Activated T-cell treated with anti-CD3 and anti-CD28 coated beads, Interleukin-2, amount 50 U/mL, for 24 hours (primary cell): Measurements from ENCODE around the gene PIGH.

Experiments
- DNase-seq: peaks from one replicate; pipeline ENCODE4 v3.0.0-alpha.2; 2020
- H3K27ac Mint-ChIP-seq: 2 replicates; pipeline ENCODE4 v1.8.0; 2020; ENCODE audit warnings: mild to moderate bottlenecking, mixed read lengths
- H3K27me3 Mint-ChIP-seq: 2 replicates; pipeline ENCODE4 v1.8.0; 2020; ENCODE audit warnings: mixed read lengths
- H3K36me3 Mint-ChIP-seq: 2 replicates; pipeline ENCODE4 v1.8.0; 2020; ENCODE audit warnings: low read depth, mixed read lengths
- H3K4me1 Mint-ChIP-seq: 2 replicates; pipeline ENCODE4 v1.8.0; 2020; ENCODE audit warnings: low read depth, mixed read lengths
- H3K4me3 Mint-ChIP-seq: 2 replicates; pipeline ENCODE4 v1.8.0; 2020; ENCODE audit warnings: mild to moderate bottlenecking, moderate library complexity, mixed read lengths
- H3K9me3 Mint-ChIP-seq: 2 replicates; pipeline ENCODE4 v1.8.0; 2020; ENCODE audit warnings: mixed read lengths

PIGH gene

DNA sequence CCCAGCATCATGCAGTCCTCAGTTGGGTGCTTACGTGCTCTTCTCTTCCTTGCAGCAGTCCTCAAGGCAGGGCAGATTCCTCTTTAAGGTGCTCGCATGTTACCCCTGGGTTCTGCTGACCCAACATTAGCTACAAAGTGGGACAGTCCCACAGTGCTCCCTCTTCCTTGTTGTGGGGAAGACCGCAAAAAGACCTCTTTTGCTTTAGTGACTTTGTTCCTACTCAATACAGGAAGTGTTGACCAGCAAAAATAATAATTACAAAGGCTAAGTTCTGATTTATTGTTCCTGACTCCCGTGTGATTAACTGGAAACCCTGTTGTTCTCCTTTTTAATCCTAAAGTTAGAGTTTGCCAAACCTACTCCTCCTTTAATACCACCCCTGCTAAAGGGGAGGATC is 13.7 kb downstream of the PIGH start:
- peaks cover 38% of the 10 kb centered on the region for H3K36me3 Mint-ChIP-seq
- H3K4me3 Mint-ChIP-seq: no peak overlapping the region
- H3K27me3 Mint-ChIP-seq: no peaks in the 10 kb centered on the region
- peak overlapping the region; percentile 23 for H3K27ac Mint-ChIP-seq
- no peak for DNase-seq
- H3K9me3 Mint-ChIP-seq: no peaks in the 10 kb centered on the region
- H3K4me1 Mint-ChIP-seq: no peaks in the 10 kb centered on the region

DNA sequence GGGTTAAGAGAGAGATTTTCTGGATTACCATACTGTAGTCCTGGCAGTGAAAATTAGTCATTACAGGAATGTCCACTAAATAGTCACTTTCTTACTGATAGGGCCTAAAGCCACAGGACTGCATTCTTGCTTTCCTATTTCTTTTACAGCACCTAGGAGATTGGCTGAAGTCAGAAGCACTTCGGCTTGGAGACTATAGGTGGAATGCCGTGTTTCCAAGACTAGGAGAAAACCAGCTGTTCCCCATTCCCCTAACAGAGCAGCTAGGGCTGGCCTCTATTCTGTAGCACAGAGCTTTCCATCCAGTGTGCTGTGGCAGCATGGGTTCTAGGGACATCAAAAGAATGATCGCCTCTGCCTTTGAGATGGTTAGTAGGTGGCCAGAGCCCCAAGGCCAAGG is 15.1 kb downstream of the PIGH start:
- no peak overlapping the region for H3K27ac Mint-ChIP-seq
- H3K27me3 Mint-ChIP-seq: no peaks in the 10 kb centered on the region
- no peaks in the 10 kb centered on the region for H3K4me1 Mint-ChIP-seq
- H3K4me3 Mint-ChIP-seq: no peak overlapping the region
- no peaks in the 10 kb centered on the region for H3K9me3 Mint-ChIP-seq
- H3K36me3 Mint-ChIP-seq: peaks cover 28% of the 10 kb centered on the region
- DNase-seq: no peak

DNA sequence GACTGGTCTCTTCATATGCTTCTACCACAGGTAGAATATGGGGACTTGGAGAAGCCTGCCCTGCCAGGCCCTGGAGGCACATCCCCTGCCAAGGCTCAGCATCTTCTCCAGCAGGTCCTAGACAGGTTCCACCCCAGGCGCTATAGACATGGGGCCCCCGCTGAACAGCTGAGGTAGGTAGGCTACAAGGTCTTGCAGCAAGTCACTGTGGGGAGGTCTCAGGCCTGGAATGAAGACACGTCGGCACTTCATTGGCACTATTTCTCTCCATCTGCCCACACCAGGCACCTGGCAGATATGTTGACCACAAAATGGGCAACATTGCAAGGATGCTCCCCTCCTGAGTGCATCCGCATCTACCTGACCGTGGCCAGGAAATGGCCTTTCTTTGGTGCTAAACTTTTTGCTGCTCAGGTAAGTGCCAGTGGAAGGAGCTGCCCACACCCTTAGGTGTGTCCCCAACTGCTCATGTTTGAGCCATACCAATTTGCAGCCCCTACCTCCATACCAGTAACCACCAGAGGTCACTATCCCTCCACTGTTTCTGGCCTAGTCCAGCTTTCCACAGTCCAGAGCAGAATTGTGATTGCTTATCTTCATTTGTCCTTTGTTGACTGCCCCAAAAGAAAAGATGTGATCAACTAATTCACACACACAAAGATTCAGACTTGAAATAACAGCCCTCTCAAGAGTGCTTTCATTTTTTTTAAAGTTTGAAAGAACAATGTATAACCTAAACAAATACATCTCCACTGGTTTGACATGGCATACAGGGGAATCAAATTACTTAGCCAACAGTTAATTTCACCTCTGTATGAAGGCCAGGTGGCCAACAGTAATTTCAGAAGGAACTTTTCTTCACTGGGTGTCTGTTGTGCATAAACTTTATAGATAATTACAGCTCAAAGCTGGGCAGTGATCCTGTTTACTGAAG is 16.1 kb downstream of the PIGH start:
- Mint-ChIP-seq H3K27me3 (no peaks in the 10 kb centered on the region), H3K4me1 (no peaks in the 10 kb centered on the region), H3K27ac (no peak overlapping the region), H3K9me3 (no peaks in the 10 kb centered on the region), H3K36me3 (peaks cover 19% of the 10 kb centered on the region), H3K4me3 (no peak overlapping the region)
- DNase-seq: no peak

DNA sequence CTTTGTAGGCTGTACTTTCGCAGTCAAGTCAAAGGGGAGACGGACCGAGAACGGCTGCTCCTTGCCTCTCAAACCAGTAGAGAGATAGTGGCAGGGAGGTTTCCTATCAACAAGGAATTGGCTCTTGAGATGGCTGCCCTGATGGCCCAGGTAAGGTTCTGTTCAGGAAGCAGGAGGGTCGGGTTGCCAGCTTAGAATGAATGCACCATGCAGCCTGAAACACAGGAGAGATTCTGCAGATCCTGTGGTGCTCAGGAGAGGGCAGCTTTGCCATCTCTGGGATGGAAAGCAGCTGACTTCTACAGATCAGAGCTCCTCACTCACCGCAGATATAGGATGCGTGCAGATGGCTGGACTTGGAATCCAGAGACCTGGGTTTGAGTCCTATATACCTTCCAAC is 18.0 kb downstream of the PIGH start:
- no peaks in the 10 kb centered on the region for H3K4me1 Mint-ChIP-seq
- H3K27ac Mint-ChIP-seq: no peak overlapping the region
- DNase-seq: no peak
- H3K36me3 Mint-ChIP-seq: peaks cover 4% of the 10 kb centered on the region
- no peaks in the 10 kb centered on the region for H3K27me3 Mint-ChIP-seq
- H3K4me3 Mint-ChIP-seq: no peak overlapping the region
- no peaks in the 10 kb centered on the region for H3K9me3 Mint-ChIP-seq

DNA sequence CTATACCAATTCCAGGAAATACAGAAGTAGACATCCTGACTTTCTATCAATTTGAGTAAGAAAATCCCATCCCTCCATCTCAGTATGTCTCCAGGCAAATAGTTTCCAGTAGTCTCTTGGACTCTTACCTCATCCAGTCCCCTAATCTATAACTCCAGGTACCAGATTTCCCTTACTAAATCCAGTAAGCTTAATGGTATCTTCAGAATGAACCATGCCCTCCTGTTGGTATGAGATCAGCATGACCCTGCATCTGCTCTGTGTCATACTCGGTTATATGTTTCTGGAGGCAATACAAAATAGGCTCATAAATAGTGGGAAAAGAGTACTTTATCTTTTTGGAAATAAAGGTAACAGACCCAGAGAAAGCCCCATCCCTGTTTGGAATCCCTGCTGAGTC is 18.4 kb downstream of the PIGH start:
- H3K27ac Mint-ChIP-seq: no peak overlapping the region
- no peak overlapping the region for H3K4me3 Mint-ChIP-seq
- H3K27me3 Mint-ChIP-seq: no peaks in the 10 kb centered on the region
- no peaks in the 10 kb centered on the region for H3K4me1 Mint-ChIP-seq
- no peak for DNase-seq
- H3K36me3 Mint-ChIP-seq: peaks cover 3% of the 10 kb centered on the region
- no peaks in the 10 kb centered on the region for H3K9me3 Mint-ChIP-seq

DNA sequence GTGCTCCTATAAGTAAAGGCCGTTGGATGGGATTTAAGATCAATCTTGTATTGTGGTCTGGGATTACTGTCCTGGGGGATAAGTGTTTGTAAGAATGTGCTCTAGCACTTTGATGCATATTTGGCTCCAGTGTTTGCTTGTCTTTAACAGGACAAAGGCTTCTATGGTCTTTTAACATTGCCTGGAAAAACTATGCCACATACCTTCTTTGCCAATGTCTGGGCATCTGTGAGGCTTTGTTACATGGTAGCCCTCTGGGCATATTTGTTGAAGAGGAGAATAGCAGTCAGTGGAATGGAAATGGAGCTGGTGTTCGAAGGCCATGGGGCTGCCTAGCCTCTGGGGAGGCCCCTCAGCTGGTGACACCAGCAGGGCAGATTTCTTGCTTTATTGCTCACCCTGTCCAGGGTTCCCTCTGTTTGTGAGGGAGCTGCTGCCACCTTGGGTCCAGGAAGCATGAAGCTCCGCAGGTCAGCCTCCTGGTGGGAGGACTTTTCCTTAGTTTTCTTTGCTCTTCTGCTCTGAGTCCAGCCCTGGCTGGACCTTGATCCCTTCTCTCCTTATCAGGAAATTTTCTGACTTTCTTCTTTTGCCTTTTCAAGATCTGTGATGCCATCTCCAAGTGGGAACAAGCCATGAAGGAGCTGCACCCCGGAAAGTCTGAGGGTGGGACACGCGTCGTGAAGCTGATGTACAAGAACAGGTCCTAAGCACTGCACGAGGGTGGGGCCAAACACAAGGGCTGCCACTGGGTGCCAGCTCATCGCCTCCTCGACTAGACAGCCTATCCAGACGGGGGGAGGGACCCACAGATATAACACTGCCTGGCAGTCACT is 19.5 kb downstream of the PIGH start:
- Mint-ChIP-seq H3K9me3 (no peaks in the 10 kb centered on the region), H3K27ac (no peak overlapping the region), H3K36me3 (no peaks in the 10 kb centered on the region), H3K4me3 (no peak overlapping the region), H3K4me1 (no peaks in the 10 kb centered on the region), H3K27me3 (no peaks in the 10 kb centered on the region)
- no peak for DNase-seq

DNA sequence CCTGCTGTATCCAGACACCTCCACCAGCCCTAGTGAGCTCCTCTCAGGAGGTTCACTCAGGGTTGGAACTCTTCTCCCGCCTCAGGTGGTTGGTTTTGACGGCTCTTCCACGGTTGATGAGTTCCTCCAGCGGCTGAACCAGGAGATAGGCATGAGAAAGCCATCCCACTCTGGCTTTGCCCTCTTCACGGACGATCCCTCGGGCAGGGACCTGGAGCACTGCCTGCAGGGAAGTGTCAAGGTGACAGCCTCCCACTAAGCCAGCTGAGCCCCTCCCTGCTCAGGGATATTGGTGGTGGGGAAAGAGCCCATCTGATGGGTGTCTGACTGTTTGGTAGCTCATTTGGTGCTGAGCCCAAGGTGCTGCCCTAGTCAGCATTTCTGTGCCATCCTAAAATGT is 20.4 kb downstream of the PIGH start:
- H3K4me1 Mint-ChIP-seq: no peaks in the 10 kb centered on the region
- no peaks in the 10 kb centered on the region for H3K36me3 Mint-ChIP-seq
- no peak overlapping the region for H3K27ac Mint-ChIP-seq
- no peak overlapping the region for H3K4me3 Mint-ChIP-seq
- H3K27me3 Mint-ChIP-seq: no peaks in the 10 kb centered on the region
- no peak for DNase-seq
- H3K9me3 Mint-ChIP-seq: no peaks in the 10 kb centered on the region

DNA sequence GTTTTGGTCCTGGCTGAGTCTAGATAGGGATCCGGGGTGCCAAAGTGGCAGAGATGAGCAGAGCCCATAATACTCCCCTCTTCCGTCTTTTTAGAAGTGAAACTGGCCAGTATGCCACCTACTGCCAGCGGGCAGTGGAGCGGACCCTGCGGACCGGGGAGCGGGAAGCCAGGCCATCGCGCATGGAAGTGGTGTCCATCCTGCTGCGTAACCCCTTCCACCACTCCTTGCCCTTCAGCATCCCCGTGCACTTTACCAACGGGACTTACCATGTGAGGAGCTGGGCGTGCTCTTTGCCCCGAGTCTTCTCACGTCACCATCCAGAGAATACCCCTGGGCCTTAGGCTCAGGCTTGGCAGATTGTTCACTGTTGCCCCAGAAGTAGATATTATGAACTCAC is 21.0 kb downstream of the PIGH start:
- no peaks in the 10 kb centered on the region for H3K9me3 Mint-ChIP-seq
- H3K27ac Mint-ChIP-seq: no peak overlapping the region
- H3K27me3 Mint-ChIP-seq: no peaks in the 10 kb centered on the region
- no peaks in the 10 kb centered on the region for H3K36me3 Mint-ChIP-seq
- no peaks in the 10 kb centered on the region for H3K4me1 Mint-ChIP-seq
- DNase-seq: no peak
- H3K4me3 Mint-ChIP-seq: no peak overlapping the region

DNA sequence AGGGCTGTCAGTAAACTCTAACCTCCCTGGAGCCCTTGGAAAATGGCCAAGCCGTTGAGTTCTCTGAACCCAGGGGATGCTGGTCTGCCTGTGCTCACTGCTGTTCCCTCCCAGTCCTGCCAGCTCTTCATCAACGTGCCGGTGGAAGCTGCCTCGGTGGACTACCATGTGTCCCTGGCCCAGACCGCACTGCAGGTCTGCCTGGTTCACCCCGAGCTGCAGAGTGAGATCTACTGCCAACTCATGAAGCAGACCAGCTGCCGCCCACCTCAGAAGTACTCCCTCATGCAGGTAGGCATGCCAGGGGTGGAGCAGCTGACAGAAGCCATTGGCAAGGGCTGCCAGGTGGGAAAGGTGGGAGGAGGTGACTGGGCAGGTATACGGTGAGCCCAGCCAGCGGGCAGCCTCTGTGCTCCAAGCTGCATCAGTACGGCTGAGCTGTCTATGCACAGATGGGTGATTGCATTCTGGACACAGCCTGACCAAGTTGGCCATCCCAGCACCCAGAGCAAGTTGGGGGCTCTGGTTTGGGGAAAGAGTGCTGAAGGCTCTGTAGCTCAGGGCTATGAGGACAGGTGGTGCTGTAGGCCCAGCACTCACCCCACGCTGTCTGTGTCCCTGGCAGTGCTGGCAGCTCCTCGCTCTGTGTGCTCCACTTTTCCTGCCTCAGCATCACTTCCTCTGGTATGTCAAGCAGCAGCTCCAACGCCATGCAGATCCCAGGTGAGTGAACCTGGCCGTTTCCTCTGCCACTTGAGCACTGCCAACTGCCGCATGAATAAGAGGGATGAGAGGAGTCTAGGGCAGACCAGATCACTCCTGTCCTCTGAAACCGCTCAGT is 21.9 kb downstream of the PIGH start:
- Mint-ChIP-seq H3K4me1 (no peaks in the 10 kb centered on the region), H3K36me3 (no peaks in the 10 kb centered on the region), H3K27ac (no peak overlapping the region)

DNA sequence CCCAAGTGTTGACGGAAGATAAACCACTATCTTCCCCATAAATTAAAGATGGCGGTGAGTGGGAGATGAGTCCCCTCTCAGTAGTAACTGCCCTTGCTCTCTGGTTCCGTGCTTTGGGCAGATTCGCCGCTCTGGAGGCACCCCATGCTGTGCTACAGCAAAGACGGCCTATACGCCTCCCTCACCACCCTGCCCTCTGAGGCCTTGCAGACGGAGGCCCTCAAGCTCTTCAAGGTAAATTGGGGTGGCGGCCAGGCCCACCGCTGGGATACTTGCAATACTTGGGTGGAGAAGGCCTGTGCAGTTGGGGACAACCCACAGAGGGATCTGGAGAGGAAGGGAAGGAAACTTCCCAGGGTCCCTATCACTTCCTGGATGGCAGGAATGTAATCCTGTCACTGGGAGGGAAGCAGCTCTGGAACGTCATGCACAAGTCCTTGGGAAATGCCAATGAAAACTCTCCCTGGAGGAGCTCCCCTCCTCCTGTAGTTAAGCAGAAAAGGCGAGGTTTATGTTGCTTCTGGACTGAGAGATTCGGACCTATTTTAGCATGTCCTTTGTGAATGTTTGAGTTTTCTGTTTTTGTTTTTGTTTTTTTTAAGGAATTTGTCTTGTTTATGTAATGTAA is 22.8 kb downstream of the PIGH start:
- Mint-ChIP-seq H3K27me3 (no peaks in the 10 kb centered on the region), H3K9me3 (no peaks in the 10 kb centered on the region), H3K4me1 (no peaks in the 10 kb centered on the region), H3K4me3 (no peak overlapping the region), H3K27ac (no peak overlapping the region), H3K36me3 (no peaks in the 10 kb centered on the region)
- DNase-seq: no peak

More for the DNA sequence above, 21.9 kb downstream of the PIGH start:
- Mint-ChIP-seq H3K4me3 (no peak overlapping the region), H3K27me3 (no peaks in the 10 kb centered on the region), H3K9me3 (no peaks in the 10 kb centered on the region)
- DNase-seq: no peak

DNA sequence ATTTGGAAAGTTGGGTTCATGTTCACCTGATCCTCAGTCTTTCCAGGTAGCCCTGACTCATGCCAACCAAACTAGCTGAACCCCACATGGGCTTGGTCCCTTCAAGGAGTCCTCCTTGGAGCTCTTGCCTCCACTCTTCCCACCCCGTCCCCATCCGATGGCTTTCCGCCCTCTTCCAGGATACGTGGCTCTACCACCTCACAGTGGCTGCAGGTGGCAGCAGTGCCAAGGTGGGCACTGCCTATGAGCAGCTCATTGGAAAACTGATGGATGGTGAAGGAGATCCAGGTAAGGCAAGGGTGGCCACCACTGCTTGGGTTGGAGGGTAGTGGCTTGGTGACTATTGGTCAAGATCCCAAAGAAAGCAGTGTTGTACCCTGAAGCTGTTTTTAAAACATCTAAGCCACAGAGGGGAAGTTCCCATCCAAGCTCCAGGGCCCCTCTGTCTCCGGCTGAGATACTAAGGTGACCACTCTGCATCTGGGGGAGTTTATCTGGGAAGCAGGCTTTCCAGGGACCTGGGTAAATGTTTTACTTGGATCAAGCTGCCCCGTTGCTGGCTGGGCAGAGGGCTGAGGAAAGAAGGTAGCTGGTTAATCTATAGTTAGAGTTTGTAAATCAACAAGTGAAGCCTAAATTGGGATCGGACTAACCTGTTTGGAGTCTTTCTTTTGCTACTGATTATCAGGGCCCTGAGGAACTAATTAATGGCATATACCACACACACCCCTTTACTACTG is 23.7 kb downstream of the PIGH start:
- H3K27me3 Mint-ChIP-seq: no peaks in the 10 kb centered on the region
- DNase-seq: no peak
- no peaks in the 10 kb centered on the region for H3K9me3 Mint-ChIP-seq
- no peak overlapping the region for H3K27ac Mint-ChIP-seq
- H3K36me3 Mint-ChIP-seq: no peaks in the 10 kb centered on the region
- H3K4me1 Mint-ChIP-seq: no peaks in the 10 kb centered on the region
- H3K4me3 Mint-ChIP-seq: no peak overlapping the region

DNA sequence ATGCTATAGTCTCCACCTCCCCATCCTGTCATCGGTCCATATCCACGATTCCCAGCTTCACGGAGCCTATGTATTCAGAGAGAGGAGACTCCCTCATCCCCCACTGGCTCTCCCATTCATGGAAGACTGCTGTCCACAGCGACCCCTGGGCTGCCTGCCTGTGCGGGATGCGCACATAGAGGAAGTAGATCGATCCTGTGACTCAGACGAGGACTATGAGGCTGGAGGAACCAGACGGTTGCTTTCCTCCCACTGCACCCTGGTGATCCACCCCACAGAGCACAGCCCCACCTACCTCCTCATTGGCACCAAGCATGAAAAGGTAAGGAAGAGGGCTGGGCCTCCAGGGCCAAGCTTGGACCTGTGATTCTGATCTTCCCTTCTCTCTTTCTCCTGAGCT is 24.4 kb downstream of the PIGH start:
- Mint-ChIP-seq H3K4me3 (no peak overlapping the region), H3K9me3 (no peaks in the 10 kb centered on the region), H3K36me3 (no peaks in the 10 kb centered on the region), H3K4me1 (no peaks in the 10 kb centered on the region), H3K27me3 (no peaks in the 10 kb centered on the region), H3K27ac (no peak overlapping the region)
- DNase-seq: no peak

DNA sequence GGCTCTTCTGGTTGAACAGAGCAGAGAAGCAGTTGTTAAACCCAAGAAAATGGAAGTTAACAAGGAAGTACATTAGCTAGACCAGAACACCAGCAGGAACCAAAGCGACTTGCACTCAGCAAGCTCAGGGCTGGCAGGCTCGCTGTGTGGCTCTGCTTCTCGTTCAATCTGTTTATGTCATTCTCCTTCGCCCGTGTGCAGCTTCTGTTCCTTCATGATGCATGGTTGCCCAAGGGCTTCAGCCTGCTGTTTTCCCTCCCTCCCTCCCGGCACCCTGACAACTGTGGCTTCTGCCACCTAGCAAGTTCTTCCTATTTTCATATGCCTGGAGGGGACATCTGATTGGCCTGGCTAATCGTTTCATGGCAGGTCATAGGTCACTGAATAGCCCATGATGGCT is 25.3 kb downstream of the PIGH start:
- H3K4me3 Mint-ChIP-seq: no peak overlapping the region
- no peaks in the 10 kb centered on the region for H3K36me3 Mint-ChIP-seq
- no peak for DNase-seq

More for the DNA sequence above, 25.3 kb downstream of the PIGH start:
- Mint-ChIP-seq H3K27ac (no peak overlapping the region), H3K4me1 (no peaks in the 10 kb centered on the region), H3K9me3 (no peaks in the 10 kb centered on the region), H3K27me3 (no peaks in the 10 kb centered on the region)
